ENCODE measurements around the gene GSKIP.

Gene GSKIP

DNA sequence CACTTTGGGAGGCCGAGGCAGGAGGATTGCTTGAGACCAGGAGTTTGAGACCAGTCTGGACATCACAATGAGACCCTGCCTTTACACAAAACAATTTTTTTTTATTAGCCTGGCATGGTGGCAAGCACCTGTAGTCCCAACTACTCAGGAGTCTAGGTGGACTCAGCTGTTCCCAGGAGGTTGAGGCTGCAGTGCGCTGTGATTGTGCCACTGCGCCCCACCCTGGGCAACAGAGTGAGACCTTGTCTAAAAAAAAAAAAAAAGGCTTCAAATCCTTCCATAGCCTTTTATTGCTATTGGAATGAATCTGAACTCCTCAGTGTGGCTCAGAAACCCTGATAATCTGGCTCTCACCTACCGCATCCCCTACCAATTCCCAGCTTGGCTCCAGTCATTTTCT is 54.7 kb downstream of the GSKIP start:
- no peak for DNase-seq

DNA sequence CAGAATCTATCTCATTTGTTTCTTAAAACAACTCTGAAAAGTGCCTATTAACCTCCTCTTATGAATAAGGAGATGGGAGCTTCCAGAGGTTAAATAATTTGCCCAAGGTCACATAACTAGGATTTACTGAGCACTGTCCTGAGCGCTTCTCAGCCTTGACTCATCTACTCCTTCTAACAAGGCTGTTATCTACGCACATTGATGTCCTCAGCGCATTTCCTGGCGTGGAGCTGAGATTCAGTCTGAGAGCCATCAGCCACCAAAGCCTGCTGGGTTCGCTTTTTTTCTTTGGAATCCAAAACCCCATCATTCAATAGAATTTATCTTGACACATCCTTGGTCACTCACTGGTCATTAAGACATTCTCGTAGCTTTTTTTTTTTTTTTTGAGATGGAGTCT is 57.9 kb downstream of the GSKIP start:
- DNase-seq, result no peak

DNA sequence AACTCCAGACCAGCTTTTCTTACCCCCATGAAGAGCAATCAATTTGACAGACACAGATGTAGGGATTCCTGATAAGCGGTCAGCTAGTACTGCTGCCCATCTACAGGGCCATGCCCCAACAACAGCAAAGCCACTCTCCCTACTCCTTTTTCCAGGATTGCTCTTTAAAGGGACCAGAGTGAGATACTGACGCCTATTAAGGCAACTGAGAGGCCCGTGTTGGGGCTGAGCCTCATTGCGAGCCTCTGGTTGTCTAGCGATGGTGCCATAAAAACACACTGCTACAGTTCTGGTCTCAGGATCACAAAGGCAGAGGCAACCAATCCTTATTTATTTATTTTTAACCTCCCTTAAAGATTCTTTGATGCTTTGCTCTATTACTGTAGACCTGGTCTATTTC is 59.7 kb downstream of the GSKIP start:
- no peak for DNase-seq

DNA sequence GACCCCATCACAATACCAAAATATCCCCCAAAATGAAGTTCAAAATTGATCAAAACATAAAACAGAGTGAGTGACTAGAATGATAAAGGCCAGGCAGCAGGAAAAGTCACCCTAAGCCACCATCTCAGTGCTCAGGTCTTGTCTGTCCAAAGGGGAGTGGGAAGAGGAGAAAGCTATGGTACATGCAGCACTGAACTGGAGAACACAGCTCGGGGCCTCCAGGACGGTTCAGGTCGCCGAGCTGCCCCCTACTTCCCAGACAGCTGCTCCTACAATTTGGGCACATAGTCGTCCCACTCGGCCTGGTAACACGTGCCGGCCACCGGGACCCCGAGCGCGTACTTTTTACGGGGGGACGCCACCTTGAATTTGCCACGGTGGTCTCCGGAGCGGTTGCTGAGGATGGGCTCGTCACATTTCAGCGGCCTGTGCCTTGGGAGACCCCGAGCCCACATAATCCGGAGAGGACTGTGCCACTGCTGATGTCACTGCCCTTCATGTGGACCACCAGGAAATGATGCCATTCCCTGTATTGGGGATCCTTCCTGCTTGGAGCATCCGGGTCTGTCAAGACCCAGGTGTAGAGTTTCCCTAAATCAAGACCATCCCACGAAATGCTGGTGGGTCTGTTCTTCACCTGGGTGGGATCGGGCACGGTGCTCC is 60.3 kb downstream of the GSKIP start:
- no peak for DNase-seq

DNA sequence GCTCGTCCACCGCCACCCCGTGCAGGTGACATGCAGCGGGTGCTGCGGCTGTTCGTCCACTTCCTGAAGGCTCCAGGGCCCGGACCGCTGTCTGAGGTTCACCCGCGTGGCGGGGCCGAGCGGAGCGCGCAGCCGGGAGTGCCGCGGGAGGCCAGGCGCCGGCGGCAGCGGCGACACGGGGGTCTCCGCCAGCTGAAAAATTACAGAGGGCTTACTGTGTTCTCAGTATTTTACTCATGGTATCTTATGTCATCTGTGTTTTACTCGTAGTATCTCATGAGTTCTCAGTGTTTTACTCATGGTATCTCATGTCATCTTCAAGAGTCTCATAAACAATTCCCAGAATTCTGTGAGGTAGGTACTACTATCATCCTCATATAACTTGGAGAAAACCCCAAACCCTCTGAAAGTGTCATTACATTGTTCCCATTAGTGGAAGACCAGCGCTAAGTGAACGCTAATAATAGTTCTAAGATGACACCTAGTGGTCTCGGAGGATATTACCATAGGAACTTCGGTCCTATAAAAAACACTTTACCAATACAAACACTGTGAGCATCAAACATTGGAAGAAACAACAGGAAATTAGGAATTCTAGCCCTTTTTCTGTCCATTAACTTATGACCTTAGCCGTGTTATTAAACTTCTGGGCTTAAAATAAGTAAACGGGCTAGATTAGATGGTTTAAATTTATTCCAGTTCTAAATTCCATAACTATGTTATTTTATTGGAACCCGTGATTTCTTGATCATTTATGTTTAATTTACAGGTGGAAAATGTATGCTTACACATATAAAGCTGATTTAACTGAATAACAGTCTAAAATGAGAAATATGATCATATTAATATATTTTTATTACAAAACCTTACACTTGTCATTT is 61.0 kb downstream of the GSKIP start:
- peak; percentile 4 for DNase-seq

DNA sequence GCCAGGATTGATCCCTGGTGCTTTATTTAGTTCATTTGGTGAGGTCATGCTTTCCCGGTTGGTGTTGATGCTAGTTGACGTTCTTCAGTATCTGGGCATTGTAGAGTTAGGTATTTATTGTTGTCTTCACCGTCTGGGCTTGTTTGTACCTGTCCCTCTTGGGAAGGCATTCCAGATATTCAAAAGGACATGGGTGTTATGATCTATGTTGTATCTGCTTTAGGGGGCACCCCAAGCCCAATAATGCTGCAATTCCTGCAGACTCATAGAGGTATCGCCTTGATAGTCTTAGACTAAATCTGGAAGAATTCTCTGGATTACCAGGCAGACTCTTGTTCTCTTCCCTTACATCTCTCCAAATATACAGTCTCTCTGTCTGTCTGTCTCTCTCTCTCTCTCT is 70.7 kb downstream of the GSKIP start:
- no peak for DNase-seq
